ENCODE measurements around the gene CCL27. TPM values are rescaled to one million over a fixed set of nuclear protein-coding genes. Genes with fewer than 3 reads are reported as not detected.

CCL27 gene
- total and polyA plus RNA-seq, 2 of the 8 experiments (the other 6 are each of a cell fraction or from before 2014, with no cell fraction given) = 0.42 TPM; not detected in 1

DNA sequence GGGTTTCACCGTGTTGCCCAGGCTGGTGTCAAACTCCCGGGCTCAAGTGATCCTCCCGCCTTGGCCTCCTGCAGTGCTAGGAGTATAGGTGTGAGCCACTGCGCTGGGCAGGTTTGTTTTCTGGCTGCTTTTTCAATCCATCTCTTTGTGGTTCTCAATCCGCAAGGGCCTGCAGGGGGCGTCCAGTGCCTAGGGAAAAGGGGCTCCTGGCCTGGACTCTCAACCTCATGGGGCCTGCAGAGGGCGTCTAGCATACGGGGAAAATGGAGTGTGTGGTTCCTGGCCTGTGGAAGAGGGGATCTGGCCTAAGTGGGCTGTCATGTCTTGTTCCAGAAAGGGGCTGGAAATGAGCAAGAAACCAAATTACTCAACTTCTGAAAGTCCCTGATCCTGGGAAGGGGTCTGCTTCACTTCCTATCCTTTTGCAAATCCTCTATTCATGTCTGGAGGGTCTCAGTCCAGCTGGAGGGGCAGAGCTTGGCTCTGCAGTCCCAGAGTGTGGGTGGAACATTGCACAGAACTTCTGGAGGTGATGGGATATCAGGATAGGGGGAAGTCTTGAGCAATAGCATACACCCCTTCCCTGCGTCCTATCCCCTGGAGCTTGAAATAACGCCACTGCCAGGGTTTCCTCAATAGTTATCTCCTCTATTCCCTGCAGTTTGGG, 12.7 kb upstream of the CCL27 start (continued):
- no peak for TF ChIP-seq CHD1 (IDR thresholded peaks at IDR 0.05; ENCODE audit: low read depth, low read length)
- no peak for TF ChIP-seq SIX5 (IDR thresholded peaks at IDR 0.05; ENCODE audit: low read depth, low read length)
- TF ChIP-seq EZH2 (IDR thresholded peaks at IDR 0.05; ENCODE audit: low read depth, low read length, severe bottlenecking) = no peak
- no peak for TF ChIP-seq RNF2 (IDR thresholded peaks at IDR 0.05; ENCODE audit: borderline replicate concordance, low read depth, low read length, missing control alignments, poor library complexity, severe bottlenecking)
- no peak for TF ChIP-seq PHF8 (conservative IDR thresholded peaks at IDR 0.05; ENCODE audit: low read depth, low read length)
- TF ChIP-seq NANOG (IDR thresholded peaks at IDR 0.05; ENCODE audit: insufficient read depth, low read depth, low read length, poor library complexity, severe bottlenecking) = no peak
- TF ChIP-seq BCL11A (IDR thresholded peaks at IDR 0.05; ENCODE audit: low read depth in 2 of 2, low read length in 2 of 2) = no peak
- no peak for TF ChIP-seq POLR2AphosphoS5 (IDR thresholded peaks at IDR 0.05; ENCODE audit: low read depth, low read length)
- no peak for TF ChIP-seq CTBP2 (IDR thresholded peaks at IDR 0.05; ENCODE audit: borderline replicate concordance, insufficient read depth, insufficient read length, low read length)
- TF ChIP-seq, protein P1, sequence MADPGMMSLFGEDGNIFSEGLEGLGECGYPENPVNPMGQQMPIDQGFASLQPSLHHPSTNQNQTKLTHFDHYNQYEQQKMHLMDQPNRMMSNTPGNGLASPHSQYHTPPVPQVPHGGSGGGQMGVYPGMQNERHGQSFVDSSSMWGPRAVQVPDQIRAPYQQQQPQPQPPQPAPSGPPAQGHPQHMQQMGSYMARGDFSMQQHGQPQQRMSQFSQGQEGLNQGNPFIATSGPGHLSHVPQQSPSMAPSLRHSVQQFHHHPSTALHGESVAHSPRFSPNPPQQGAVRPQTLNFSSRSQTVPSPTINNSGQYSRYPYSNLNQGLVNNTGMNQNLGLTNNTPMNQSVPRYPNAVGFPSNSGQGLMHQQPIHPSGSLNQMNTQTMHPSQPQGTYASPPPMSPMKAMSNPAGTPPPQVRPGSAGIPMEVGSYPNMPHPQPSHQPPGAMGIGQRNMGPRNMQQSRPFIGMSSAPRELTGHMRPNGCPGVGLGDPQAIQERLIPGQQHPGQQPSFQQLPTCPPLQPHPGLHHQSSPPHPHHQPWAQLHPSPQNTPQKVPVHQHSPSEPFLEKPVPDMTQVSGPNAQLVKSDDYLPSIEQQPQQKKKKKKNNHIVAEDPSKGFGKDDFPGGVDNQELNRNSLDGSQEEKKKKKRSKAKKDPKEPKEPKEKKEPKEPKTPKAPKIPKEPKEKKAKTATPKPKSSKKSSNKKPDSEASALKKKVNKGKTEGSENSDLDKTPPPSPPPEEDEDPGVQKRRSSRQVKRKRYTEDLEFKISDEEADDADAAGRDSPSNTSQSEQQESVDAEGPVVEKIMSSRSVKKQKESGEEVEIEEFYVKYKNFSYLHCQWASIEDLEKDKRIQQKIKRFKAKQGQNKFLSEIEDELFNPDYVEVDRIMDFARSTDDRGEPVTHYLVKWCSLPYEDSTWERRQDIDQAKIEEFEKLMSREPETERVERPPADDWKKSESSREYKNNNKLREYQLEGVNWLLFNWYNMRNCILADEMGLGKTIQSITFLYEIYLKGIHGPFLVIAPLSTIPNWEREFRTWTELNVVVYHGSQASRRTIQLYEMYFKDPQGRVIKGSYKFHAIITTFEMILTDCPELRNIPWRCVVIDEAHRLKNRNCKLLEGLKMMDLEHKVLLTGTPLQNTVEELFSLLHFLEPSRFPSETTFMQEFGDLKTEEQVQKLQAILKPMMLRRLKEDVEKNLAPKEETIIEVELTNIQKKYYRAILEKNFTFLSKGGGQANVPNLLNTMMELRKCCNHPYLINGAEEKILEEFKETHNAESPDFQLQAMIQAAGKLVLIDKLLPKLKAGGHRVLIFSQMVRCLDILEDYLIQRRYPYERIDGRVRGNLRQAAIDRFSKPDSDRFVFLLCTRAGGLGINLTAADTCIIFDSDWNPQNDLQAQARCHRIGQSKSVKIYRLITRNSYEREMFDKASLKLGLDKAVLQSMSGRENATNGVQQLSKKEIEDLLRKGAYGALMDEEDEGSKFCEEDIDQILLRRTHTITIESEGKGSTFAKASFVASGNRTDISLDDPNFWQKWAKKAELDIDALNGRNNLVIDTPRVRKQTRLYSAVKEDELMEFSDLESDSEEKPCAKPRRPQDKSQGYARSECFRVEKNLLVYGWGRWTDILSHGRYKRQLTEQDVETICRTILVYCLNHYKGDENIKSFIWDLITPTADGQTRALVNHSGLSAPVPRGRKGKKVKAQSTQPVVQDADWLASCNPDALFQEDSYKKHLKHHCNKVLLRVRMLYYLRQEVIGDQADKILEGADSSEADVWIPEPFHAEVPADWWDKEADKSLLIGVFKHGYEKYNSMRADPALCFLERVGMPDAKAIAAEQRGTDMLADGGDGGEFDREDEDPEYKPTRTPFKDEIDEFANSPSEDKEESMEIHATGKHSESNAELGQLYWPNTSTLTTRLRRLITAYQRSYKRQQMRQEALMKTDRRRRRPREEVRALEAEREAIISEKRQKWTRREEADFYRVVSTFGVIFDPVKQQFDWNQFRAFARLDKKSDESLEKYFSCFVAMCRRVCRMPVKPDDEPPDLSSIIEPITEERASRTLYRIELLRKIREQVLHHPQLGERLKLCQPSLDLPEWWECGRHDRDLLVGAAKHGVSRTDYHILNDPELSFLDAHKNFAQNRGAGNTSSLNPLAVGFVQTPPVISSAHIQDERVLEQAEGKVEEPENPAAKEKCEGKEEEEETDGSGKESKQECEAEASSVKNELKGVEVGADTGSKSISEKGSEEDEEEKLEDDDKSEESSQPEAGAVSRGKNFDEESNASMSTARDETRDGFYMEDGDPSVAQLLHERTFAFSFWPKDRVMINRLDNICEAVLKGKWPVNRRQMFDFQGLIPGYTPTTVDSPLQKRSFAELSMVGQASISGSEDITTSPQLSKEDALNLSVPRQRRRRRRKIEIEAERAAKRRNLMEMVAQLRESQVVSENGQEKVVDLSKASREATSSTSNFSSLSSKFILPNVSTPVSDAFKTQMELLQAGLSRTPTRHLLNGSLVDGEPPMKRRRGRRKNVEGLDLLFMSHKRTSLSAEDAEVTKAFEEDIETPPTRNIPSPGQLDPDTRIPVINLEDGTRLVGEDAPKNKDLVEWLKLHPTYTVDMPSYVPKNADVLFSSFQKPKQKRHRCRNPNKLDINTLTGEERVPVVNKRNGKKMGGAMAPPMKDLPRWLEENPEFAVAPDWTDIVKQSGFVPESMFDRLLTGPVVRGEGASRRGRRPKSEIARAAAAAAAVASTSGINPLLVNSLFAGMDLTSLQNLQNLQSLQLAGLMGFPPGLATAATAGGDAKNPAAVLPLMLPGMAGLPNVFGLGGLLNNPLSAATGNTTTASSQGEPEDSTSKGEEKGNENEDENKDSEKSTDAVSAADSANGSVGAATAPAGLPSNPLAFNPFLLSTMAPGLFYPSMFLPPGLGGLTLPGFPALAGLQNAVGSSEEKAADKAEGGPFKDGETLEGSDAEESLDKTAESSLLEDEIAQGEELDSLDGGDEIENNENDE (IDR thresholded peaks at IDR 0.05; ENCODE audit: insufficient replicate concordance, low read length) = no peak

Measured in H1 (cell line).